Osteocyte (in vitro differentiated cells): ENCODE results near the gene PRDM2. TPM values are rescaled to one million over a fixed set of nuclear protein-coding genes. Genes with fewer than 3 reads are reported as not detected.

Source experiments
- DNase-seq: peaks from one replicate; pipeline ENCODE4 v3.0.0; 2021; ENCODE audit warnings: mixed read lengths; ENCODE audit not compliant: unreplicated experiment; ENCODE audit errors: extremely low spot score
- H3K27ac Mint-ChIP-seq: one replicate; pipeline ENCODE4 v1.8.0; 2021; ENCODE audit warnings: mild to moderate bottlenecking, mixed read lengths; ENCODE audit not compliant: unreplicated experiment
- H3K27me3 Mint-ChIP-seq: one replicate; pipeline ENCODE4 v1.8.0; 2021; ENCODE audit warnings: mixed read lengths; ENCODE audit not compliant: unreplicated experiment
- H3K36me3 Mint-ChIP-seq: one replicate; pipeline ENCODE4 v1.8.0; 2021; ENCODE audit warnings: mixed read lengths; ENCODE audit not compliant: unreplicated experiment
- H3K4me1 Mint-ChIP-seq: one replicate; pipeline ENCODE4 v1.8.0; 2021; ENCODE audit warnings: mixed read lengths; ENCODE audit not compliant: unreplicated experiment
- H3K4me3 Mint-ChIP-seq: one replicate; pipeline ENCODE4 v1.8.0; 2021; ENCODE audit warnings: mild to moderate bottlenecking, moderate library complexity, mixed read lengths; ENCODE audit not compliant: unreplicated experiment
- H3K9me3 Mint-ChIP-seq: one replicate; pipeline ENCODE4 v1.8.0; 2021; ENCODE audit warnings: mixed read lengths; ENCODE audit not compliant: unreplicated experiment
- CTCF ChIP-seq: fragments of 200-600 bp; sonication (generic); IDR thresholded peaks from 2 replicates; pipeline ENCODE4 v1.5.0; 2021; ENCODE audit warnings: antibody characterized with exemption, mild to moderate bottlenecking, moderate library complexity
- total RNA-seq: library from RNA; stranded (reverse); gene quantifications from 2 replicates; pipeline ENCODE4 v1.2.1, GENCODE V29; 2021

Gene PRDM2
- total RNA-seq, 1 donor from 2014 or later = 51.7 TPM

DNA sequence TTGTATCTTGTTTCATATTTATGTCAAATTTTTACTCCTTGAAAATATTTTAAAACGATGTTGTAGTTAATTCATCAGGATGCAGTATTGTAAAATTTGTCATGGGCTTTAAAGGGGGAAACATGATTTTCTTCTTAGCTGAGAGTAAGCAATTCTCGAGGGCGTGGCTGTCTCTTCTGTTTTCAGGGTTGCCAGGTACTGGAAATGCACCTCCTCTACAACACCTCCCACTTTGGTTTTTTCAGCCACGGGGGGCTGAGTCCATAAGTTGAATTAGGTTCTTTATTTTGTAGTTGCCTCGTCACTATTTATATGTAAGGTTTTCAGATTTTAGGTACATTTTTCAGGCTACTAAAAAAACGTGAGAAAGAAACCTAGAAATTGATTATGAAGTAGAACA, 64.0 kb downstream of the PRDM2 start:
- Mint-ChIP-seq H3K36me3 (no peaks in the 10 kb centered on the region), H3K27me3 (no peaks in the 10 kb centered on the region), H3K27ac (peak overlapping the region; percentile 77), H3K4me3 (no peak overlapping the region), H3K4me1 (peaks cover 84% of the 10 kb centered on the region), H3K9me3 (no peaks in the 10 kb centered on the region)
- TF ChIP-seq CTCF = no peak
- no peak for DNase-seq

GRCh38 chr1:13764588-13765332, 64.8 kb downstream of the PRDM2 start:
- DNase-seq = no peak
- Mint-ChIP-seq H3K4me1 (peaks cover 81% of the 10 kb centered on the region), H3K9me3 (no peaks in the 10 kb centered on the region), H3K27ac (peak overlapping the region; percentile 77), H3K36me3 (peaks cover 4% of the 10 kb centered on the region), H3K27me3 (no peaks in the 10 kb centered on the region), H3K4me3 (peak overlapping the region; percentile 58)
- TF ChIP-seq CTCF = peak; percentile 42

GRCh38 chr1:13766592-13767564, 66.9 kb downstream of the PRDM2 start:
- H3K36me3 Mint-ChIP-seq = peaks cover 7% of the 10 kb centered on the region
- no peak for DNase-seq
- no peak overlapping the region for H3K4me3 Mint-ChIP-seq
- no peaks in the 10 kb centered on the region for H3K27me3 Mint-ChIP-seq
- peak overlapping the region; percentile 77 for H3K27ac Mint-ChIP-seq
- no peak for TF ChIP-seq CTCF
- peaks cover 78% of the 10 kb centered on the region for H3K4me1 Mint-ChIP-seq
- no peaks in the 10 kb centered on the region for H3K9me3 Mint-ChIP-seq

- Mint-ChIP-seq H3K9me3 (no peaks in the 10 kb centered on the region), H3K27me3 (no peaks in the 10 kb centered on the region), H3K36me3 (peaks cover 13% of the 10 kb centered on the region), H3K4me3 (no peak overlapping the region), H3K4me1 (peaks cover 68% of the 10 kb centered on the region), H3K27ac (peak overlapping the region; percentile 23)
- no peak for DNase-seq
- TF ChIP-seq CTCF = no peak
These were observed 69.2 kb downstream of the PRDM2 start for GRCh38 chr1:13769212-13769611.

- no peak overlapping the region for H3K4me3 Mint-ChIP-seq
These were observed 69.8 kb downstream of the PRDM2 start for GRCh38 chr1:13769830-13770229.

More at GRCh38 chr1:13769830-13770229, 69.8 kb downstream of the PRDM2 start:
- no peaks in the 10 kb centered on the region for H3K27me3 Mint-ChIP-seq
- no peaks in the 10 kb centered on the region for H3K9me3 Mint-ChIP-seq
- H3K36me3 Mint-ChIP-seq = peaks cover 17% of the 10 kb centered on the region
- no peak for DNase-seq
- TF ChIP-seq CTCF = no peak
- peaks cover 65% of the 10 kb centered on the region for H3K4me1 Mint-ChIP-seq
- no peak overlapping the region for H3K27ac Mint-ChIP-seq
